ENCODE data around the gene ZNF652.

ZNF652 gene

GRCh38 chr17:49254066-49254465, 108.0 kb downstream of the ZNF652 start:
- H3F3A ChIP-seq (ENCODE audit: insufficient read depth) = no peaks in the 10 kb centered on the region
- H3K9me3 ChIP-seq (ENCODE audit: insufficient read depth, low read length) = no peaks in the 10 kb centered on the region
- TF ChIP-seq CTCF (IDR thresholded peaks at IDR 0.05; ENCODE audit: insufficient read depth, low read length, poor library complexity, severe bottlenecking) = no peak
- TF ChIP-seq EZH2phosphoT487 (conservative IDR thresholded peaks at IDR 0.05; ENCODE audit: low read length) = no peak
- H4K20me1 ChIP-seq (ENCODE audit: low read depth, low read length) = no peaks in the 10 kb centered on the region
- H3K4me2 ChIP-seq (ENCODE audit: low read depth, low read length, poor library complexity, severe bottlenecking) = no peak overlapping the region
- no peak overlapping the region for H3K4me3 ChIP-seq (ENCODE audit: insufficient read depth, low read length, poor library complexity, severe bottlenecking)
- no peaks in the 10 kb centered on the region for H3K9me2 ChIP-seq (replicated peaks; ENCODE audit: insufficient read depth, low read length)
- H3K9ac ChIP-seq (ENCODE audit: low read length) = no peak overlapping the region
- no peaks in the 10 kb centered on the region for H3K27me3 ChIP-seq (ENCODE audit: low read length)
- no peaks in the 10 kb centered on the region for H3K36me3 ChIP-seq (ENCODE audit: low read length)
- no peaks in the 10 kb centered on the region for H3K79me2 ChIP-seq (ENCODE audit: insufficient read depth, low read length)
- H3K27ac ChIP-seq (ENCODE audit: low read depth, low read length) = no peak overlapping the region
- H2AFZ ChIP-seq (ENCODE audit: low read depth, low read length, severe bottlenecking) = no peak overlapping the region

- no peak overlapping the region for H3K9ac ChIP-seq (ENCODE audit: low read length)
- H3K36me3 ChIP-seq (ENCODE audit: low read length) = no peaks in the 10 kb centered on the region
- no peak overlapping the region for H3K4me3 ChIP-seq (ENCODE audit: insufficient read depth, low read length, poor library complexity, severe bottlenecking)
- no peak for TF ChIP-seq EZH2phosphoT487 (conservative IDR thresholded peaks at IDR 0.05; ENCODE audit: low read length)
- TF ChIP-seq CTCF (IDR thresholded peaks at IDR 0.05; ENCODE audit: insufficient read depth, low read length, poor library complexity, severe bottlenecking) = no peak
- H3K4me2 ChIP-seq (ENCODE audit: low read depth, low read length, poor library complexity, severe bottlenecking) = no peak overlapping the region
- no peaks in the 10 kb centered on the region for H3F3A ChIP-seq (ENCODE audit: insufficient read depth)
- no peaks in the 10 kb centered on the region for H3K79me2 ChIP-seq (ENCODE audit: insufficient read depth, low read length)
- H4K20me1 ChIP-seq (ENCODE audit: low read depth, low read length) = no peaks in the 10 kb centered on the region
- no peaks in the 10 kb centered on the region for H3K9me2 ChIP-seq (replicated peaks; ENCODE audit: insufficient read depth, low read length)
- no peaks in the 10 kb centered on the region for H3K9me3 ChIP-seq (ENCODE audit: insufficient read depth, low read length)
- no peak overlapping the region for H2AFZ ChIP-seq (ENCODE audit: low read depth, low read length, severe bottlenecking)
- no peaks in the 10 kb centered on the region for H3K27me3 ChIP-seq (ENCODE audit: low read length)
- H3K27ac ChIP-seq (ENCODE audit: low read depth, low read length) = no peak overlapping the region
Observed at GRCh38 chr17:49252148-49252695, 109.8 kb downstream of the ZNF652 start.

- TF ChIP-seq CTCF (IDR thresholded peaks at IDR 0.05; ENCODE audit: insufficient read depth, low read length, poor library complexity, severe bottlenecking) (no peak), EZH2phosphoT487 (conservative IDR thresholded peaks at IDR 0.05; ENCODE audit: low read length) (no peak)
- H3K9me2 ChIP-seq (replicated peaks; ENCODE audit: insufficient read depth, low read length) = no peaks in the 10 kb centered on the region
- H3K79me2 ChIP-seq (ENCODE audit: insufficient read depth, low read length) = no peaks in the 10 kb centered on the region
- H3K27me3 ChIP-seq (ENCODE audit: low read length) = no peaks in the 10 kb centered on the region
- H3F3A ChIP-seq (ENCODE audit: insufficient read depth) = no peaks in the 10 kb centered on the region
- H3K36me3 ChIP-seq (ENCODE audit: low read length) = no peaks in the 10 kb centered on the region
- no peak overlapping the region for H2AFZ ChIP-seq (ENCODE audit: low read depth, low read length, severe bottlenecking)
- H3K4me2 ChIP-seq (ENCODE audit: low read depth, low read length, poor library complexity, severe bottlenecking) = no peak overlapping the region
- no peak overlapping the region for H3K4me3 ChIP-seq (ENCODE audit: insufficient read depth, low read length, poor library complexity, severe bottlenecking)
- no peaks in the 10 kb centered on the region for H3K9me3 ChIP-seq (ENCODE audit: insufficient read depth, low read length)
- H4K20me1 ChIP-seq (ENCODE audit: low read depth, low read length) = no peaks in the 10 kb centered on the region
- H3K27ac ChIP-seq (ENCODE audit: low read depth, low read length) = no peak overlapping the region
- H3K9ac ChIP-seq (ENCODE audit: low read length) = no peak overlapping the region
Observed at GRCh38 chr17:49249890-49250522, 112.0 kb downstream of the ZNF652 start.
